GM23248 (cell line): ENCODE results near the gene MEFV. TPM values are rescaled to one million over a fixed set of nuclear protein-coding genes. Genes with fewer than 3 reads are reported as not detected.
A peak's percentile ranks its signal among the peaks of the same experiment; 100 is the strongest.

Experiments used
- DNase-seq: peaks from one replicate; pipeline ENCODE4 v3.0.0-alpha.2; 2015
- H2AFZ ChIP-seq: fragments of 200-600 bp; sonication (generic); 2 replicates; pipeline ENCODE4 v1.6.1; 2016; ENCODE audit warnings: antibody characterized with exemption
- H3F3A ChIP-seq: fragments of 200-600 bp; sonication (generic); 2 replicates; pipeline ENCODE4 v1.6.1; 2016; ENCODE audit warnings: mild to moderate bottlenecking, antibody characterized with exemption, mixed run types; ENCODE audit not compliant: insufficient read depth
- H3K27ac ChIP-seq: fragments of 200-600 bp; sonication (generic); 2 replicates; pipeline ENCODE4 v1.5.1; 2016; ENCODE audit warnings: mild to moderate bottlenecking
- H3K27me3 ChIP-seq: fragments of 200-600 bp; sonication (generic); replicated peaks from 2 replicates; pipeline ENCODE4 v1.6.1; 2016; ENCODE audit warnings: mild to moderate bottlenecking; ENCODE audit not compliant: insufficient read depth
- H3K36me3 ChIP-seq: fragments of 200-600 bp; sonication (generic); 2 replicates; pipeline ENCODE4 v1.6.1; 2016; ENCODE audit warnings: low read depth, mild to moderate bottlenecking
- H3K4me1 ChIP-seq: fragments of 200-600 bp; sonication (generic); 2 replicates; pipeline ENCODE4 v1.6.1; 2016; ENCODE audit warnings: mild to moderate bottlenecking; ENCODE audit not compliant: insufficient read depth
- H3K4me2 ChIP-seq: fragments of 200-600 bp; sonication (generic); one replicate; pipeline ENCODE4 v1.6.1; 2016; ENCODE audit warnings: mild to moderate bottlenecking; ENCODE audit not compliant: unreplicated experiment
- H3K4me3 ChIP-seq: fragments of 200-600 bp; sonication (generic); 2 replicates; pipeline ENCODE4 v1.5.1; 2016; ENCODE audit warnings: mild to moderate bottlenecking
- H3K79me2 ChIP-seq: fragments of 200-600 bp; sonication (generic); 2 replicates; pipeline ENCODE4 v1.6.1; 2016; ENCODE audit warnings: mild to moderate bottlenecking; ENCODE audit not compliant: insufficient read depth
- H3K9ac ChIP-seq: fragments of 200-600 bp; sonication (generic); 2 replicates; pipeline ENCODE4 v1.6.1; 2016; ENCODE audit warnings: mild to moderate bottlenecking
- H3K9me2 ChIP-seq: fragments of 200-600 bp; sonication (generic); 2 replicates; pipeline ENCODE4 v1.6.1; 2016; ENCODE audit warnings: mixed run types, mild to moderate bottlenecking, moderate library complexity; ENCODE audit not compliant: insufficient read depth
- H3K9me3 ChIP-seq: fragments of 200-600 bp; sonication (generic); one replicate; pipeline ENCODE4 v1.6.1; 2017; ENCODE audit warnings: low read depth
- H4K20me1 ChIP-seq: fragments of 200-600 bp; sonication (generic); 2 replicates; pipeline ENCODE4 v1.6.0; 2016; ENCODE audit not compliant: insufficient read depth
- EZH2 ChIP-seq: fragments of 200-600 bp; sonication (generic); IDR thresholded peaks from 2 replicates; pipeline ENCODE4 v1.6.1; 2018; ENCODE audit warnings: antibody characterized with exemption, mild to moderate bottlenecking; ENCODE audit not compliant: insufficient read depth, poor library complexity, severe bottlenecking
- EZH2phosphoT487 ChIP-seq: fragments of 200-600 bp; sonication (generic); IDR thresholded peaks from 2 replicates; pipeline ENCODE4 v1.6.1; 2018; ENCODE audit warnings: antibody characterized with exemption, moderate library complexity, mild to moderate bottlenecking, low read depth; ENCODE audit not compliant: insufficient read depth
- WGBS, 2 experiments: methylation state at CpG; one replicate each; pipeline ENCODE4 v1.1.6; 2015 to 2017; ENCODE audit warnings: low lambda C conversion rate in 2 of 2, low coverage in 1 of 2; ENCODE audit errors: missing lambda C conversion rate in 2 of 2; 5-methylcytosine and 5-hydroxymethylcytosine counted together
- in situ Hi-C: fragments of 300-500 bp; cut with MboI; formaldehyde crosslinking; loops from 2 replicates; pipeline ENCODE4 v1.15.0; 2020
- polyA plus RNA-seq: library from polyadenylated mRNA; unstranded; fragments of >200 nt; fragmentation: Nextera tagmentation; extraction: Ambion mirVana; gene quantifications from 2 replicates; pipeline ENCODE4 v1.2.1, GENCODE V29; 2016
- total RNA-seq: library from RNA; depleted of rRNA; stranded (reverse); fragments of >200 nt; shearing (Covaris generic); gene quantifications from 2 replicates; pipeline ENCODE4 v1.2.3, GENCODE V29; 2014

Gene MEFV
- total and polyA plus RNA-seq, 2 experiments from 2014 or later, result not detected

- Histone ChIP-seq H3K9me3 (no peaks in the 10 kb centered on the region), H3K9ac (no peak overlapping the region), H4K20me1 (no peaks in the 10 kb centered on the region), H3K27ac (no peak overlapping the region), H3K4me2 (no peak overlapping the region), H3F3A (peaks cover 8% of the 10 kb centered on the region), H3K9me2 (no peaks in the 10 kb centered on the region), H2AFZ (no peak overlapping the region), H3K27me3 (no peaks in the 10 kb centered on the region), H3K36me3 (no peaks in the 10 kb centered on the region), H3K79me2 (peaks cover 27% of the 10 kb centered on the region), H3K4me3 (no peak overlapping the region), H3K4me1 (peaks cover 15% of the 10 kb centered on the region; the same call in 1 of the 2 replicates)
- WGBS, 2 experiments, result 94 to 100% methylated on average over 1 of the region's 1 CpG
- no peak for TF ChIP-seq EZH2
- TF ChIP-seq EZH2phosphoT487, result no peak
- in situ Hi-C loops, result no loop called here
- no peak for DNase-seq
Observed at GRCh38 chr16:3268294-3268693, 11.9 kb upstream of the MEFV start.

DNA sequence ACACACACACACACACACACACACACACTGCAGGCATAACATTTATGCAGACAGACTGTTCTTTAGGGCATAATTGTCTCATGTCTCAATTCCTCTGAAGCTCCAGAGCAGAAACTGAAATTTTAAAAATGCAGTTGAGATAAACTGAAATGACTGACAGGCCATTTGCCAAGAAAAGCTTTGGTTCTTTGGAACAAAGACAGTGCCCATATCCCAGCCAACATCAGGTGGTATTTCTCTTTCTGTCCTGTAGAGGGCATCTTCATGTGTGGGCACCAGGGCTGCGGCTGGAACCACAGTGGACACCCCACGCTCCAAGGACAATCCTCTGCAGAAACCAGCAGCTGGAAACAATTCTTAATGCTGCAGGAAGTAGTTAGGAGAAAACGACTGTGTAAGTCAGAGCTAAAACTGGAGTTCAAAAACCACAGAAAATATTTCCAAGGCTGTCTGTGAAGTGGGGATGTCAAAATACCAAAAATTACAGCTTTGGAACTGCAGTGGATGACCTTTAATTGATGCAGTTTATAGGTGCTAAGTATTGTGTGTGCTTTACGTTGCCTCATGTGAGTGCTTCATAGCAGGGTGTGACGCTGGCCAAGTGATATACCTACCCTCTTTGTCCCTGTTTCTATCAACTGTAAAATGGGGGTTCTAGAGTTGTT, 10.6 kb upstream of the MEFV start:
- peak overlapping the region; percentile 37 for H3K4me2 ChIP-seq
- peak; percentile 86 for DNase-seq

GRCh38 chr16:3264137-3265036, 8.0 kb upstream of the MEFV start:
- H3K4me3 ChIP-seq, result peak overlapping the region; percentile 85
- peaks cover 15% of the 10 kb centered on the region; the same call in 1 of the 2 replicates for H3K4me1 ChIP-seq
- TF ChIP-seq EZH2phosphoT487 (no peak), EZH2 (no peak)
- no peaks in the 10 kb centered on the region for H3K27me3 ChIP-seq
- WGBS, 2 experiments, result 1 to 2% methylated on average over 68 to 75 of the region's 77 CpGs
- DNase-seq, result peak; percentile 99
- no peaks in the 10 kb centered on the region for H3K9me2 ChIP-seq
- no peaks in the 10 kb centered on the region for H3K36me3 ChIP-seq
- H3K9me3 ChIP-seq, result no peaks in the 10 kb centered on the region
- peak overlapping the region; percentile 71 for H3K4me2 ChIP-seq
- peaks cover 27% of the 10 kb centered on the region for H3K79me2 ChIP-seq
- no peaks in the 10 kb centered on the region for H4K20me1 ChIP-seq
- in situ Hi-C loops, result no loop called here
- peak overlapping the region; percentile 77 for H2AFZ ChIP-seq
- peak overlapping the region; percentile 97 for H3K9ac ChIP-seq
- H3K27ac ChIP-seq, result peak overlapping the region; percentile 98
- H3F3A ChIP-seq, result peaks cover 17% of the 10 kb centered on the region

More for the DNA sequence above, 10.6 kb upstream of the MEFV start:
- H3K9me2 ChIP-seq, result no peaks in the 10 kb centered on the region
- H3F3A ChIP-seq, result peaks cover 14% of the 10 kb centered on the region
- TF ChIP-seq EZH2 (no peak), EZH2phosphoT487 (no peak)
- H4K20me1 ChIP-seq, result no peaks in the 10 kb centered on the region
- peak overlapping the region; percentile 42 for H3K27ac ChIP-seq
- H3K4me3 ChIP-seq, result peak overlapping the region; percentile 16; the same call in 1 of the 2 replicates
- no peaks in the 10 kb centered on the region for H3K9me3 ChIP-seq
- H3K27me3 ChIP-seq, result no peaks in the 10 kb centered on the region
- H3K36me3 ChIP-seq, result no peaks in the 10 kb centered on the region
- H3K4me1 ChIP-seq, result peaks cover 15% of the 10 kb centered on the region; the same call in 1 of the 2 replicates
- H3K79me2 ChIP-seq, result peaks cover 27% of the 10 kb centered on the region
- H3K9ac ChIP-seq, result no peak overlapping the region
- in situ Hi-C loops, result no loop called here
- WGBS, 2 experiments, result 26% methylated on average over 5 of the region's 5 CpGs
- 0 out of 2 replicates have a peak overlapping the region, but pooled peaks have one; percentile 13 for H2AFZ ChIP-seq

DNA sequence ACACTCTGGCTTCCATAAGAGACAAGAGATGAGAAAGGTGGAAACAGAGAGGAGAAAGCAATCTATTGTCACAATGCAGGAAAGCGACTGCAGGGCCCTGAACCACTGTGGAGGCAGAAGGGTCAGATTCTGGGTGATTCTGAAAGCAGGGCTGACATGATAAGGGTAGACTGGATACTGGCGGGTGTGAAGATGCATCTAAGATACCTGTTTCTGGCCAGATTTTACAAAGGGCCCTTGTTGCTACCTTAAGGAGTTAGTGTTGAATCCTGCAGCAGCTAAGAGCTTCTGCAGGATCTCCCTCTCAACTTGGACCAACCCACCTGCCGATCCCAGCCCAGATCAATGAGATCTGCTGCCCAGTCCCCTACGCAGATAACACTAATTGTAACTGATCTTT, 6.1 kb upstream of the MEFV start:
- Histone ChIP-seq H3K79me2 (peaks cover 20% of the 10 kb centered on the region), H3K4me2 (no peak overlapping the region), H3K4me1 (peaks cover 22% of the 10 kb centered on the region; the same call in 1 of the 2 replicates), H3K9ac (no peak overlapping the region), H3F3A (peaks cover 18% of the 10 kb centered on the region), H3K27ac (no peak overlapping the region), H3K9me3 (no peaks in the 10 kb centered on the region), H4K20me1 (no peaks in the 10 kb centered on the region), H3K36me3 (no peaks in the 10 kb centered on the region), H2AFZ (no peak overlapping the region), H3K9me2 (no peaks in the 10 kb centered on the region), H3K27me3 (no peaks in the 10 kb centered on the region), H3K4me3 (no peak overlapping the region)
- in situ Hi-C loops, result no loop called here
- 98% methylated on average over 4 of the region's 4 CpGs for WGBS, 2 experiments
- DNase-seq, result no peak
- TF ChIP-seq EZH2, result no peak
- no peak for TF ChIP-seq EZH2phosphoT487
